OCI-LY3 (cell line): ENCODE measurements around the gene SLC45A3.

ENCODE experiments used
- H2AFZ ChIP-seq: fragments of 200-600, 300-600 bp; shearing (Covaris generic); 2 replicates; pipeline ENCODE4 v1.6.0; 2014; ENCODE audit warnings: antibody characterized with exemption, low read depth, low read length
- H3K27ac ChIP-seq: fragments of 200-600, 300-600 bp; sonication (generic); 2 replicates; pipeline ENCODE4 v1.5.1; 2014; ENCODE audit warnings: mild to moderate bottlenecking, low read length, moderate library complexity, mixed read lengths
- H3K27me3 ChIP-seq: fragments of 200-600, 300-600 bp; sonication (generic); 2 replicates; pipeline ENCODE4 v1.6.1; 2014; ENCODE audit warnings: low read depth, low read length, mixed read lengths
- H3K36me3 ChIP-seq: fragments of 200-600, 300-600 bp; sonication (generic); replicated peaks from 2 replicates; pipeline ENCODE3; 2014; ENCODE audit warnings: low read depth, low read length, mixed read lengths
- H3K4me1 ChIP-seq: fragments of 300-600, 200-600 bp; sonication (generic); 2 replicates; pipeline ENCODE4 v1.6.1; 2014; ENCODE audit warnings: low read length, mixed read lengths
- H3K4me2 ChIP-seq: fragments of 200-600, 300-600 bp; sonication (generic); 2 replicates; pipeline ENCODE4 v1.6.1; 2014; ENCODE audit warnings: low read length, mixed read lengths
- H3K4me3 ChIP-seq: fragments of 300-600, 200-600 bp; sonication (generic); 2 replicates; pipeline ENCODE4 v1.5.1; 2014; ENCODE audit warnings: antibody characterized with exemption, mild to moderate bottlenecking, low read length, moderate library complexity
- H3K79me2 ChIP-seq: fragments of 300-600, 200-600 bp; shearing (Covaris generic); 2 replicates; pipeline ENCODE4 v1.6.1; 2014; ENCODE audit warnings: mild to moderate bottlenecking, low read length, mixed read lengths
- H3K9ac ChIP-seq: fragments of 300-600, 200-600 bp; shearing (Covaris generic); 2 replicates; pipeline ENCODE4 v1.6.0; 2014; ENCODE audit warnings: mild to moderate bottlenecking, low read length, moderate library complexity
- H3K9me3 ChIP-seq: fragments of 200-600, 300-600 bp; shearing (Covaris generic); 2 replicates; pipeline ENCODE4 v1.6.1; 2014; ENCODE audit warnings: low read length, mixed read lengths; ENCODE audit not compliant: insufficient read depth
- H4K20me1 ChIP-seq: fragments of 200-600, 300-600 bp; sonication (generic); 2 replicates; pipeline ENCODE4 v1.6.1; 2016; ENCODE audit warnings: low read length, mixed read lengths; ENCODE audit not compliant: insufficient read depth
- EZH2phosphoT487 ChIP-seq: fragments of 200-600 bp; shearing (Covaris generic); IDR thresholded peaks from 2 replicates; pipeline ENCODE4 v1.6.1; 2018; ENCODE audit warnings: antibody characterized with exemption, mixed run types, low read depth
- TF ChIP-seq, protein P1 (sequence below): fragments of 200-600, 300-600 bp; sonication (generic); IDR thresholded peaks from 2 replicates; pipeline ENCODE4 v1.5.1; 2014; ENCODE audit warnings: antibody characterized with exemption, low read length, low read depth

The SLC45A3 gene

DNA sequence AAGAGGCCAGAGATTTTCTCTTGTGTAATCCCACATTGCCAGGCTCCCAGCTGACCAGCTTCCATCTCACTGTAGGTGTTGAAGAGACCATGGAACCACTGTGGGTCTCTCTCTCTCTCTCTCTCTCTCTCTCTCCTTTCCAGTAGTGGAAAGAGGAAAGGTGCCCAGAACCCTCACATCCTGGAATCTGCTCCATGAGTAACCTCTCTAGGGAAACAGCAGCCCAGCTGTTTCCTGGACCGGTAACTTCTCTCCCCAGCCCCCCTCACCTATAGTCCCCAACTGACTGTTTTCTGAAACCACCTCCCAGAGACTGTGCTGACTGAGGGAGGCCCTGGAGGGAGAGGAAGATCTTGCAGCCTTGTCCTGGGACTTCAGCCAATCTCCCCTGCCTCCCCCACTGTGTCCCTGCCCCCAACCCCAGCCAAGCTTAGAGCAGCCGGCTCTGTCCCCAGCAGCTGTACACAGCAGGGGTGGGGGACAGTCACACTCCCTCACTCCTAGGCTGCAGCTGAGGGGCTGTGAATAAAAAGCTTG lies 20.6 kb upstream of the SLC45A3 start:
- Histone ChIP-seq H3K9me3 (no peaks in the 10 kb centered on the region), H3K27ac (no peak overlapping the region), H3K4me1 (peaks cover 15% of the 10 kb centered on the region), H3K4me2 (no peak overlapping the region), H3K36me3 (peaks cover 47% of the 10 kb centered on the region), H3K79me2 (0 out of 2 replicates have a peak, but pooled peaks cover 4% of the 10 kb centered on the region), H4K20me1 (peaks cover 18% of the 10 kb centered on the region), H3K4me3 (no peak overlapping the region), H3K27me3 (no peaks in the 10 kb centered on the region), H3K9ac (no peak overlapping the region), H2AFZ (no peak overlapping the region)
- TF ChIP-seq EZH2phosphoT487, result no peak
- TF ChIP-seq, protein P1, sequence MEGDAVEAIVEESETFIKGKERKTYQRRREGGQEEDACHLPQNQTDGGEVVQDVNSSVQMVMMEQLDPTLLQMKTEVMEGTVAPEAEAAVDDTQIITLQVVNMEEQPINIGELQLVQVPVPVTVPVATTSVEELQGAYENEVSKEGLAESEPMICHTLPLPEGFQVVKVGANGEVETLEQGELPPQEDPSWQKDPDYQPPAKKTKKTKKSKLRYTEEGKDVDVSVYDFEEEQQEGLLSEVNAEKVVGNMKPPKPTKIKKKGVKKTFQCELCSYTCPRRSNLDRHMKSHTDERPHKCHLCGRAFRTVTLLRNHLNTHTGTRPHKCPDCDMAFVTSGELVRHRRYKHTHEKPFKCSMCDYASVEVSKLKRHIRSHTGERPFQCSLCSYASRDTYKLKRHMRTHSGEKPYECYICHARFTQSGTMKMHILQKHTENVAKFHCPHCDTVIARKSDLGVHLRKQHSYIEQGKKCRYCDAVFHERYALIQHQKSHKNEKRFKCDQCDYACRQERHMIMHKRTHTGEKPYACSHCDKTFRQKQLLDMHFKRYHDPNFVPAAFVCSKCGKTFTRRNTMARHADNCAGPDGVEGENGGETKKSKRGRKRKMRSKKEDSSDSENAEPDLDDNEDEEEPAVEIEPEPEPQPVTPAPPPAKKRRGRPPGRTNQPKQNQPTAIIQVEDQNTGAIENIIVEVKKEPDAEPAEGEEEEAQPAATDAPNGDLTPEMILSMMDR, result no peak

DNA sequence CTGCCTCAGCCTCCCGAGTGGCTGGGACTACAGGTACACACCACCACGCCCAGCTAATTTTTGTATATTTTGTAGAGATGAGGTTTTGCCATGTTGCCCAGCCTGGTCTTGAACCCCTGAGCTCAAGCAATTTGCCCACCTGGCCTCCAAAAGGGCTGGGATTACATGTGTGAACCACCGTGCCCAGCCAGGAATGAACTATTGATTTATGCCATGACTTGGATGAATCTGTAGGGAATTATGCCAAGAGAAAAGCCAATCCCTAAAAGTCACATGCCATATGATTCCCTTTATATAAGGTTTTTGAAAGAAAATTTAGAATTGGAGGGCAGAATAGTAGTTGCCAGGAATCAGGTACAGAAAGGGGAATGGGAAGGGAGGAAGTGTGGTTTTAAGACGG lies 19.1 kb upstream of the SLC45A3 start:
- Histone ChIP-seq H3K79me2 (0 out of 2 replicates have a peak, but pooled peaks cover under 1% of the 10 kb centered on the region), H3K9me3 (no peaks in the 10 kb centered on the region), H4K20me1 (peaks cover 7% of the 10 kb centered on the region), H3K36me3 (peaks cover 37% of the 10 kb centered on the region), H3K4me1 (peaks cover 2% of the 10 kb centered on the region), H3K9ac (no peak overlapping the region), H3K4me2 (no peak overlapping the region), H3K27me3 (no peaks in the 10 kb centered on the region), H2AFZ (no peak overlapping the region), H3K4me3 (no peak overlapping the region), H3K27ac (no peak overlapping the region)
- TF ChIP-seq, protein P1, result no peak
- TF ChIP-seq EZH2phosphoT487, result no peak

DNA sequence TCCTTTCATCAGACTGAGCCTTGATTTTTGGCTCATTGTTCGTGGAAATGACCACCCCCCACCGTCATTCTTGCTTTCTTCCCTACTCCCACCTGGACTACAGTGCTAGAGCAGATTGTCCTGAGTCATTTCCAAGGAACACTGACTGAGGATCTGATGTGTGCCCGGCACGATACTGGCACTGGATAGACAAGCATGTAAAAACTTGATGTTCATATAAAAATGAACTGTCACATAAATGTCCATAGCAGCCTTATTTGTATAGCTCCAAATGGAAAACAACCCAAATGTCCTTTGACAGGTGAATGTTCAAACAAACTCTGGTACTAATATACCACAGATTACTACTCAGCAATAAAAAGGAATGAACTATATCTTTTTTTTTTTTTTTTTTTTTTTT lies 18.6 kb upstream of the SLC45A3 start:
- no peak overlapping the region for H3K4me2 ChIP-seq
- H2AFZ ChIP-seq, result no peak overlapping the region
- no peaks in the 10 kb centered on the region for H3K9me3 ChIP-seq
- H3K36me3 ChIP-seq, result peaks cover 32% of the 10 kb centered on the region
- no peak overlapping the region for H3K4me3 ChIP-seq
- no peaks in the 10 kb centered on the region for H3K27me3 ChIP-seq
- TF ChIP-seq EZH2phosphoT487, result no peak
- TF ChIP-seq, protein P1, result no peak
- H4K20me1 ChIP-seq, result peaks cover 2% of the 10 kb centered on the region; the same call in 1 of the 2 replicates
- H3K79me2 ChIP-seq, result no peaks in the 10 kb centered on the region
- no peak overlapping the region for H3K27ac ChIP-seq
- no peak overlapping the region for H3K9ac ChIP-seq
- H3K4me1 ChIP-seq, result no peaks in the 10 kb centered on the region

DNA sequence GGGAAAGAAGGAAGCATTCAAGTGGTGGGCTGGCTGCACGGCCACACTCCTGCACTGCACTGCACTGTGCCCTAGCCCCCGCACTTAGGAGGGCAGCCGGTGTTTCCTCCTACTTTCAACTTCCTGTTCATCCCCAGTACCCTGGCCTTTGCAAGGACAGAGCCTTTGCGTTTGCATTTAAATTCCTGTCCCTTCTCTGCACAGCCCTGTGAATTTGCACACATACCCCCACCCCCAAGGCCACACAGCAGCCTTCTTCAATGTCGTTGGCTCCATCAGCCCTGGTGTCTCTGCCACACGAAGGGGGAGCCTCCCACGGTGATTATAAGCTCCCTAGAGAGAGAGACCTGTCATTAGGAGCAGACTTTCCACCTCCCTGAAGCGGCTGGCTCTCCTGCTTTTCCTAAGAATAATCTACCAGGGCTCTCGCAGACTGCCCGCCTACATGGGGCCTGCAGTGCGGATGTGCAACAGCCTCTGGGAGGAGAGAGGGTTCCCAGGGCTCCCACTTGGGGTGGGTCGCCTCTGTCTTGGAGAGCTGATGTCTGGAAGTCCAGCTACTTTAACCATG lies 13.2 kb upstream of the SLC45A3 start:
- no peak overlapping the region for H3K4me3 ChIP-seq
- no peak overlapping the region for H3K27ac ChIP-seq
- no peaks in the 10 kb centered on the region for H3K27me3 ChIP-seq
- no peaks in the 10 kb centered on the region for H4K20me1 ChIP-seq
- TF ChIP-seq, protein P1, result no peak
- TF ChIP-seq EZH2phosphoT487, result no peak
- H3K9ac ChIP-seq, result no peak overlapping the region
- H3K4me2 ChIP-seq, result no peak overlapping the region
- no peaks in the 10 kb centered on the region for H3K4me1 ChIP-seq
- H3K36me3 ChIP-seq, result peaks cover 4% of the 10 kb centered on the region
- no peaks in the 10 kb centered on the region for H3K9me3 ChIP-seq
- H2AFZ ChIP-seq, result no peak overlapping the region
- no peaks in the 10 kb centered on the region for H3K79me2 ChIP-seq
